Omental fat pad (tissue), 4 donors: ENCODE measurements around the gene DIP2B. TPM values are rescaled to one million over a fixed set of nuclear protein-coding genes. Genes with fewer than 3 reads are reported as not detected.
"Not testable (repeated sequence)": the region's sequence is repeated elsewhere in the genome, so short reads cannot be mapped to it uniquely, and the experiment has no call there.

Experiments used
- ATAC-seq: fragments of 150-250 bp; one replicate; pipeline ENCODE4 v1.9.1; 2016; ENCODE audit warnings: mild to moderate bottlenecking, moderate library complexity; ENCODE audit not compliant: low FRiP score
- DNase-seq: peaks from one replicate; pipeline ENCODE4 v3.0.0-alpha.2; 2019; ENCODE audit warnings: low spot score
- CTCF ChIP-seq, 3 donors: fragments of 450-650 bp; IDR thresholded peaks; one replicate each; pipeline ENCODE4 v1.5.1; 2016 to 2017; ENCODE audit warnings: antibody characterized with exemption in 3 of 3, mild to moderate bottlenecking in 3 of 3, moderate library complexity in 2 of 3
- total RNA-seq, 4 donors: library from RNA; depleted of rRNA; stranded (reverse); fragments of >200 nt; gene quantifications; one replicate each; pipeline ENCODE4 v1.1.0, GENCODE V29; 2016

DIP2B gene
- total RNA-seq, 4 donors from 2014 or later, result 21.1 to 35.2 (median 24.4) TPM

- no peak for TF ChIP-seq CTCF (IDR thresholded peaks at IDR 0.05)
- no peak for DNase-seq
Observed at GRCh38 chr12:50483488-50483887, 21.3 kb upstream of the DIP2B start.

GRCh38 chr12:50488801-50489200 is 16.0 kb upstream of the DIP2B start:
- no peak for TF ChIP-seq CTCF (IDR thresholded peaks at IDR 0.05)
- DNase-seq (no peak), ATAC-seq (no peak)

More at GRCh38 chr12:50483488-50483887, 21.3 kb upstream of the DIP2B start:
- ATAC-seq, result no peak

- not testable (repeated sequence) for ATAC-seq
Observed at GRCh38 chr12:50498119-50498518, 6.7 kb upstream of the DIP2B start.

GRCh38 chr12:50505675-50506530 is 1.1 kb downstream of the DIP2B start:
- TF ChIP-seq CTCF (IDR thresholded peaks at IDR 0.05), result no peak
- no peak for ATAC-seq
- no peak for DNase-seq

More at GRCh38 chr12:50498119-50498518, 6.7 kb upstream of the DIP2B start:
- DNase-seq, result not testable (repeated sequence)

- ATAC-seq (no peak), DNase-seq (no peak)
- TF ChIP-seq CTCF (IDR thresholded peaks at IDR 0.05), result no peak
Observed at GRCh38 chr12:50506753-50507473, 2.1 kb downstream of the DIP2B start.

GRCh38 chr12:50507474-50507838 is 2.7 kb downstream of the DIP2B start:
- DNase-seq (no peak), ATAC-seq (no peak)
- TF ChIP-seq CTCF (IDR thresholded peaks at IDR 0.05), result no peak

GRCh38 chr12:50507930-50508329 is 3.1 kb downstream of the DIP2B start:
- no peak for TF ChIP-seq CTCF (IDR thresholded peaks at IDR 0.05)
- ATAC-seq (no peak), DNase-seq (no peak)
